A549 (cell line): ENCODE measurements around the gene ANKRD18B. TPM values are rescaled to one million over a fixed set of nuclear protein-coding genes. Genes with fewer than 3 reads are reported as not detected.
"Not testable (repeated sequence)": the region's sequence is repeated elsewhere in the genome, so short reads cannot be mapped to it uniquely, and the experiment has no call there.

Experiments
- ATAC-seq, 2 experiments: fragments of 200-7000 bp in 1 of 2; fragments of >200 bp in 1 of 2; cut with Nextera tagmentation in 1 of 2; cut with Tn5 transposase in 1 of 2; 3 replicates each; pipeline versions ENCODE4 v1.8.0 to v1.9.1; 2018 to 2020; ENCODE audit warnings: mild to moderate bottlenecking in 1 of 2, moderate library complexity in 1 of 2
- CTCF ChIA-PET: fragments of 300-600 bp; sonication (Branson Sonifier 250); formaldehyde crosslinking; extraction: SDS; loops from one replicate; lab custom pipeline; 2021; ENCODE audit warnings: antibody characterized with exemption, inconsistent platforms; lab: Yijun Ruan, JAX
- POLR2A ChIA-PET: fragments of 350-600 bp; formaldehyde crosslinking; extraction: SDS; loops from one replicate; lab custom pipeline; 2021; ENCODE audit warnings: antibody characterized with exemption, inconsistent platforms; lab: Yijun Ruan, JAX
- DNase-seq, 2 experiments: peaks; one replicate each; pipeline versions ENCODE4 v3.0.0 to v3.0.0-alpha.2; 2011 to 2016; ENCODE audit warnings: low read depth in 1 of 2, low spot score in 1 of 2
- FAIRE-seq: peaks from 2 replicates; lab custom pipeline; 2011; peaks lifted over from hg19 to GRCh38; lab: Jason Lieb, UNC
- H3K27ac ChIP-seq, 2 experiments: fragments of >200 bp; sonication (Bioruptor Twin); formaldehyde crosslinking; 3 replicates each; pipeline ENCODE4 v1.5.1; 2016 to 2017
- H3K4me1 ChIP-seq: fragments of >200 bp; sonication (Bioruptor Twin); formaldehyde crosslinking; 3 replicates; pipeline ENCODE4 v1.6.1; 2016
- H3K4me2 ChIP-seq: fragments of >200 bp; sonication (Bioruptor Twin); formaldehyde crosslinking; 3 replicates; pipeline ENCODE4 v1.6.1; 2016
- H3K4me3 ChIP-seq: fragments of >200 bp; sonication (Bioruptor Twin); formaldehyde crosslinking; 3 replicates; pipeline ENCODE4 v1.5.1; 2016
- H3K9me3 ChIP-seq: fragments of >200 bp; sonication (Bioruptor Twin); formaldehyde crosslinking; 3 replicates; pipeline ENCODE4 v1.6.1; 2016
- ATOH8 ChIP-seq: fragments of 250-450 bp; sonication (Bioruptor Pico); IDR thresholded peaks from 2 replicates; pipeline ENCODE4 v1.5.0; 2020; ENCODE audit warnings: low read depth, mild to moderate bottlenecking, moderate library complexity
- CBX2 ChIP-seq: fragments of 200-600 bp; sonication (generic); IDR thresholded peaks from 2 replicates; pipeline ENCODE4 v1.6.1; 2016; ENCODE audit warnings: low read depth, mild to moderate bottlenecking, borderline replicate concordance
- CBX8 ChIP-seq: fragments of 200-600 bp; sonication (generic); IDR thresholded peaks from 2 replicates; pipeline ENCODE4 v1.6.1; 2016
- EP300 ChIP-seq, 2 experiments: fragments of >200 bp; sonication (Bioruptor Twin); formaldehyde crosslinking; IDR thresholded peaks; 2 replicates in 1 of 2; 3 replicates in 1 of 2; pipeline ENCODE4 v1.6.1; 2016 to 2017
- FOXS1 ChIP-seq: fragments of 250-450 bp; sonication (Bioruptor Pico); IDR thresholded peaks from 2 replicates; pipeline ENCODE4 v1.5.0; 2020; ENCODE audit warnings: mild to moderate bottlenecking, moderate library complexity
- HDAC2 ChIP-seq: fragments of 200-600 bp; sonication (generic); IDR thresholded peaks from 2 replicates; pipeline ENCODE4 v1.6.1; 2016
- HES2 ChIP-seq: fragments of >200 bp; sonication (Bioruptor Twin); formaldehyde crosslinking; IDR thresholded peaks from 2 replicates; pipeline ENCODE4 v1.6.1; 2016
- KDM1A ChIP-seq: fragments of 200-600 bp; sonication (generic); IDR thresholded peaks from 2 replicates; pipeline ENCODE4 v1.6.1; 2016; ENCODE audit warnings: low read depth, mild to moderate bottlenecking
- KDM5A ChIP-seq: fragments of 200-600 bp; sonication (generic); IDR thresholded peaks from 2 replicates; pipeline ENCODE4 v1.6.1; 2016; ENCODE audit warnings: antibody characterized with exemption, mild to moderate bottlenecking
- NR3C1 ChIP-seq: fragments of >200 bp; sonication (Bioruptor Twin); formaldehyde crosslinking; IDR thresholded peaks from 3 replicates; pipeline ENCODE4 v1.6.1; 2017
- PBX3 ChIP-seq: IDR thresholded peaks from 2 replicates; pipeline ENCODE4 v1.6.1; 2012
- PHF8 ChIP-seq: fragments of 200-600 bp; sonication (generic); IDR thresholded peaks from 2 replicates; pipeline ENCODE4 v1.6.1; 2016; ENCODE audit warnings: low read depth, mild to moderate bottlenecking, antibody characterized with exemption, moderate library complexity, borderline replicate concordance
- POLR2AphosphoS2 ChIP-seq: conservative IDR thresholded peaks from 2 replicates; pipeline ENCODE4 v1.6.1; 2012; ENCODE audit warnings: low read length, improper control_type of control experiment, inconsistent platforms
- RARB ChIP-seq: fragments of 250-450 bp; sonication (Bioruptor Pico); IDR thresholded peaks from 2 replicates; pipeline ENCODE4 v1.8.0; 2021; ENCODE audit warnings: mild to moderate bottlenecking, moderate library complexity
- RNF2 ChIP-seq: fragments of 200-600 bp; sonication (generic); IDR thresholded peaks from 2 replicates; pipeline ENCODE4 v1.6.1; 2016; ENCODE audit warnings: low read depth, mild to moderate bottlenecking, antibody characterized with exemption, moderate library complexity, borderline replicate concordance
- ZSCAN20 ChIP-seq: fragments of 250-450 bp; sonication (Bioruptor Pico); IDR thresholded peaks from 2 replicates; pipeline ENCODE4 v1.8.0; 2022; ENCODE audit warnings: mild to moderate bottlenecking, moderate library complexity
- WGBS: methylation state at CpG from one replicate; pipeline ENCODE4 v1.1.6; 2017; ENCODE audit errors: missing lambda C conversion rate; 5-methylcytosine and 5-hydroxymethylcytosine counted together
- polyA plus RNA-seq, 4 experiments: library from polyadenylated mRNA; depleted of rRNA in 3 of 4; stranded (reverse); fragments of >200 nt; fragmentation: RNase III in 1 of 4; extraction: RNeasy Plus Mini Kit Qiagen cat#74134 plus additional on column Dnase treatment in 1 of 4; gene quantifications; 2 replicates in 3 of 4; 3 replicates in 1 of 4; pipeline ENCODE4 v1.2.3, GENCODE V29; 2011 to 2017

The ANKRD18B gene
- polyA plus RNA-seq, 2 of the 4 experiments (the other 2 are of a cell fraction): 5.6 to 12.6 TPM

- CTCF ChIA-PET: interaction anchor here (1.5 to 40.3 kb wide), 5 partner anchors 8 to 106 kb away, joined by 3 to 834 read pairs (median 4); partner anchors contain the start of gene AQP3
- ATAC-seq (no peak), DNase-seq (no peak), FAIRE-seq (no peak)
- no peak overlapping the region for H3K4me3 ChIP-seq
- H3K4me2 ChIP-seq: no peak overlapping the region
- POLR2A ChIA-PET: no interaction called here
- no peaks in the 10 kb centered on the region for H3K4me1 ChIP-seq
- H3K9me3 ChIP-seq: no peaks in the 10 kb centered on the region
- no peak for TF ChIP-seq CBX8
- TF ChIP-seq KDM5A: no peak
- TF ChIP-seq HDAC2: no peak
- no peak for TF ChIP-seq RNF2
- TF ChIP-seq HES2: no peak
- no peak for TF ChIP-seq CBX2
- TF ChIP-seq EP300 (IDR thresholded peaks at IDR 0.05): no peak
- no peak for TF ChIP-seq PHF8
- 93% methylated on average over 6 of the region's 6 CpGs for WGBS
- H3K27ac ChIP-seq: no peak overlapping the region
Observed at GRCh38 chr9:33480976-33481375, 43.1 kb upstream of the ANKRD18B start.

- POLR2A ChIA-PET, H3K4me3 ChIP-seq, H3K27ac ChIP-seq, ATAC-seq, H3K4me2 ChIP-seq, DNase-seq, H3K9me3 ChIP-seq: not testable (repeated sequence)
- CTCF ChIA-PET: interaction anchor here (40.3 kb wide), 1 partner anchor 36 kb away, joined by 834 read pairs; the partner anchor contains the start of gene AQP3
- peaks cover 11% of the 10 kb centered on the region for H3K4me1 ChIP-seq
- FAIRE-seq: peak; percentile 82
Observed at GRCh38 chr9:33485312-33485711, 38.7 kb upstream of the ANKRD18B start.

GRCh38 chr9:33489066-33489465 lies 35.0 kb upstream of the ANKRD18B start:
- no peak for TF ChIP-seq NR3C1
- no peak for TF ChIP-seq ZSCAN20
- no peak for TF ChIP-seq RARB (CRISPR knock-in tag)
- TF ChIP-seq PBX3: no peak
- no peak for TF ChIP-seq FOXS1
- TF ChIP-seq ATOH8: no peak
- no peak for TF ChIP-seq KDM1A
- TF ChIP-seq POLR2AphosphoS2: no peak
- Histone ChIP-seq H3K4me1 (peaks cover 16% of the 10 kb centered on the region), H3K4me2 (peak overlapping the region; percentile 32), H3K27ac (peak overlapping the region in 1 of 2 experiments; percentile 5; a peak in 1 of 6 replicates), H3K9me3 (no peaks in the 10 kb centered on the region), H3K4me3 (no peak overlapping the region)
- no peak for FAIRE-seq
- DNase-seq: no peak
- WGBS: 45% methylated on average over 2 of the region's 2 CpGs
- CTCF ChIA-PET: interaction anchor here (0.7 to 2.1 kb wide), 6 partner anchors 9 to 114 kb away, joined by 3 to 6 read pairs (median 5); partner anchors contain the start of gene NOL6
- POLR2A ChIA-PET: no interaction called here
- no peak; a peak in 1 of 6 replicates for ATAC-seq

GRCh38 chr9:33493819-33494218 lies 30.2 kb upstream of the ANKRD18B start:
- H3K9me3 ChIP-seq, DNase-seq, FAIRE-seq, ATAC-seq, H3K27ac ChIP-seq, POLR2A ChIA-PET, H3K4me3 ChIP-seq: not testable (repeated sequence)
- peak overlapping the region; percentile 26; the same call in 1 of the 3 replicates for H3K4me2 ChIP-seq
- 27% methylated on average over 2 of the region's 2 CpGs for WGBS
- H3K4me1 ChIP-seq: peaks cover 20% of the 10 kb centered on the region
- CTCF ChIA-PET: interaction anchor here (1.3 to 1.4 kb wide), 3 partner anchors 9 to 119 kb away, joined by 3 to 6 read pairs (median 5); no protein-coding TSS in a partner anchor
